GM18505 (cell line): Measurements from ENCODE around the gene ATAD5.

Source experiments
- ATAC-seq: cut with Tn5 transposase; IDR thresholded peaks from one replicate; pipeline ENCODE4 v1.9.1; 2021; ENCODE audit not compliant: unreplicated experiment
- POLR2A ChIP-seq: IDR thresholded peaks from 4 replicates; pipeline ENCODE4 v1.6.1; 2011; ENCODE audit warnings: borderline replicate concordance; ENCODE audit not compliant: insufficient read depth, insufficient read length; ENCODE audit errors: extremely low read depth

ATAD5 gene, protein sequence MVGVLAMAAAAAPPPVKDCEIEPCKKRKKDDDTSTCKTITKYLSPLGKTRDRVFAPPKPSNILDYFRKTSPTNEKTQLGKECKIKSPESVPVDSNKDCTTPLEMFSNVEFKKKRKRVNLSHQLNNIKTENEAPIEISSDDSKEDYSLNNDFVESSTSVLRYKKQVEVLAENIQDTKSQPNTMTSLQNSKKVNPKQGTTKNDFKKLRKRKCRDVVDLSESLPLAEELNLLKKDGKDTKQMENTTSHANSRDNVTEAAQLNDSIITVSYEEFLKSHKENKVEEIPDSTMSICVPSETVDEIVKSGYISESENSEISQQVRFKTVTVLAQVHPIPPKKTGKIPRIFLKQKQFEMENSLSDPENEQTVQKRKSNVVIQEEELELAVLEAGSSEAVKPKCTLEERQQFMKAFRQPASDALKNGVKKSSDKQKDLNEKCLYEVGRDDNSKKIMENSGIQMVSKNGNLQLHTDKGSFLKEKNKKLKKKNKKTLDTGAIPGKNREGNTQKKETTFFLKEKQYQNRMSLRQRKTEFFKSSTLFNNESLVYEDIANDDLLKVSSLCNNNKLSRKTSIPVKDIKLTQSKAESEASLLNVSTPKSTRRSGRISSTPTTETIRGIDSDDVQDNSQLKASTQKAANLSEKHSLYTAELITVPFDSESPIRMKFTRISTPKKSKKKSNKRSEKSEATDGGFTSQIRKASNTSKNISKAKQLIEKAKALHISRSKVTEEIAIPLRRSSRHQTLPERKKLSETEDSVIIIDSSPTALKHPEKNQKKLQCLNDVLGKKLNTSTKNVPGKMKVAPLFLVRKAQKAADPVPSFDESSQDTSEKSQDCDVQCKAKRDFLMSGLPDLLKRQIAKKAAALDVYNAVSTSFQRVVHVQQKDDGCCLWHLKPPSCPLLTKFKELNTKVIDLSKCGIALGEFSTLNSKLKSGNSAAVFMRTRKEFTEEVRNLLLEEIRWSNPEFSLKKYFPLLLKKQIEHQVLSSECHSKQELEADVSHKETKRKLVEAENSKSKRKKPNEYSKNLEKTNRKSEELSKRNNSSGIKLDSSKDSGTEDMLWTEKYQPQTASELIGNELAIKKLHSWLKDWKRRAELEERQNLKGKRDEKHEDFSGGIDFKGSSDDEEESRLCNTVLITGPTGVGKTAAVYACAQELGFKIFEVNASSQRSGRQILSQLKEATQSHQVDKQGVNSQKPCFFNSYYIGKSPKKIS (N-terminal part only)

DNA sequence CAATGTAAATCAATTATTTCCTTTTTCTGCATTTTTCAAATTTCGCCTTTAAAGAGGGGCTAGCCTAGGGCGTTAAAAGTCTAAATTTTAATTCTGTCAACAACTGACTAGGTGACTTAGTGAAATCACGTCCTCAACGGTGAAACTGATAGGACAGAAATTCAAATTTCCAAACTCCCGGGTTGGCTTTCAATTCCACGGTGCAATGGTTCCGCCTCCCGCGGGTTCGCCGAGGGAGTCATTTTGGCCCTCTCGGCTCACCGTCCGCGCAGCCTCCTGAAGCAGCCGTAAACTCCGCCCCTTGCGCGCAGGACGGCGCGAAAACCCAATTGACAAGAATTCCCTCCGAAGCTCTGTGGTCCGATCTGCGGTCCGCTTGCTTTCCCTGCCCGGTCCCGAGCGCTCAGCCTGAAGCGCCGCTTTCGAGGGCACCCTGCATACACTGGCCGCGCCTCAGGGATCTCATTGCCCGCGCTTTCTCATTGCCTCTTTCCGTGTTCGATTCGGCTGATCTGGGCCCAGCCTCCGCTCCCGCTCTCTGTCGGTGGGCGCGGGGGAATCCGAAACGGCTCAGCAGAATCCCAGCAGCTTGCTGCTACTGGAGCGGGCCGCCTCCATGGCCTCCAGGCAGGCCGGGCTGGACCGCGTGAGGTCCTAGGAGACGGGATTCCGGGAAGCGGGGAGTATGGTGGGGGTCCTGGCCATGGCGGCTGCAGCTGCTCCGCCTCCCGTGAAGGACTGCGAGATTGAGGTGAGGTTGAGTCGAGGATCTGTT lies at the start of gene ATAD5:
TSS of gene ATAD5 (plus strand) at position 304 of the 775 bp plus-strand sequence. CDS start at position 686, 382 bp downstream.
- ATAC-seq: peak; percentile 72
- peak; percentile 71 for TF ChIP-seq POLR2A

DNA sequence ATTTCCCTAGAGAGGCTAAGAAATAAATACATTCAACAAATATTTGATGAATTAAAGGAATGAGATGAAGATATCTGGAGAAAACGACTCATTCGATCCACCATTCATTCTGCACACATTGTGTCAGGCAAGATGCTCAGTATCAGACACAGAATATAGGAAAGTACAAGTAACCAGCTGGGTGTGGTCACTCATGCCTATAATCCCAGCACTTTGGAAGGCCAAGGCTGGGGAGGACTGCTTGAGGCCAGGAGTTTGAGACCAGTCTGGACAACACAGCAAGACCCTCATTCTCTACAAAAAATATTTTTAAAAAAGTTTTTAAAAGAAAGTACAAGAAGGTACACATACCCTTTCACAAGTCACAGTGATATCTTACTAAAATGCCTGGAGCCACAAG lies 49.6 kb upstream of the ATAD5 start:
- no peak for ATAC-seq
- no peak for TF ChIP-seq POLR2A

DNA sequence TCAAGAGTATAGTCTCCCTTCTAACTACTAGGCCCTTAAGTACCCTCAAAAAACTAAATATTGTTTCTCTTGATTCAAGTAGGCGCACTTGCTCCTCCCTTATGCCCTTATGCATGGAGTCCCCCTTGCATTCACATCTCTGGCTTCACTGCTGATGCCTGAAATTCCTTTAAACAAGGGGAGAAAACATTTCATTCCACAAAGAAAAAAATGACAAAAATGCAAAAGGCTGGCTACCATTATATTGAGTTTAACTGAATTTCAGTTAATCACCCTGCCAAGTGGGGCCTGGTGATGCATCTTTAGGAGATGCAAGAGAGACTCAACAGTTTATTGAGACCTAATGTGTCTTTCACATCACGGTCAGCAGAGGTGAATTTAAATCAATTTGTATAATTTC lies 42.8 kb upstream of the ATAD5 start:
- ATAC-seq: no peak
- TF ChIP-seq POLR2A: no peak

DNA sequence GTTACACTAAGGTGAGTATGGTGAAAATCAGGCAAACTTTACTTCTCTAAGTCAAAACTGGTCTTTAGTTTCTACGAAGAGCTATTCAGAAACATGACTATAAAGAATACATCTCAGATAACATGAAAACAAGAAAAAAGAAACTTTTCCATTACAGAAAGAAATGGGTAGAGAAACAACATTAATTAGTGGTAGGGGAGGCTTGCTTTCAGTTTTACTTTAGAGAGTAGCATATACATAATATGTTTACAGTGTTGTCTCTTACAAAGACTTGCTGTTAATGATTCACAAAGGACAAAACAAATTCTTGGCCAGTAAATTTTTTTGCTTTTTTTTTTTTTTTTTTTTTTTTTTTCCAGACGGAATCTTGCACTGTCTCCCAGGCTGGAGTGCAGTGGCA lies 41.5 kb upstream of the ATAD5 start:
- no peak for TF ChIP-seq POLR2A
- no peak for ATAC-seq

DNA sequence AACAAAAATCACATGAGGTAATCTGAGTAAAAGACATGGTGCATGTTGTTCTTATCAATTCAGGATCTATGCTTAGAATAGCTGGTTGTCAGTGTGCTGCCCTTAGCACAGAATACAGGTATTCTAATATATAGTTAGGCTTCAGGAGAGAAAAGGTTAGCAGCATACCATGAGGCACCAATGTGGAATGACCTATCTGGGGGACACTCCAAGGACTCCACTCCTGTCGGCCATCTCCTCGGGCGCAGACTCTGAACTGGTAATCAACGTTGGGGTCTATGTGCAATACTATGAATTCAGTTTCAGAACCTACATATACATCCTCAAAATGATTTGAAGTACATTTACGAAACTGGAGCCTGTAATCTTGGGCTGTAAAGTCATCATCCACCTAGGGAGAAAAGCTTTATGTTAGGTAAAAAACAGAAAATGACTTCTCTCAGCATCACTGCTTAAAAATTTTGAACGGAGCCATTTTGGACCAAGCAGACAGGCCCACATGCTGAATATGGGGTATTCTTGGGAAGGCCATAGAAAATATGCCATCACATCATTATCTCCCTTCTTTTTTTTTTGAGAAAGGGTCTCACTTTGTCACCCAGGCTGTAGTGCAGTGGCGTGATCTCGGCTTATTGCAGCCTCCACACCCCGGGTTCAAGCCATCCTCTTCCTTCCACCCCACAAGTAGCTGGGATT lies 38.3 kb upstream of the ATAD5 start:
- no peak for TF ChIP-seq POLR2A
- ATAC-seq: no peak

DNA sequence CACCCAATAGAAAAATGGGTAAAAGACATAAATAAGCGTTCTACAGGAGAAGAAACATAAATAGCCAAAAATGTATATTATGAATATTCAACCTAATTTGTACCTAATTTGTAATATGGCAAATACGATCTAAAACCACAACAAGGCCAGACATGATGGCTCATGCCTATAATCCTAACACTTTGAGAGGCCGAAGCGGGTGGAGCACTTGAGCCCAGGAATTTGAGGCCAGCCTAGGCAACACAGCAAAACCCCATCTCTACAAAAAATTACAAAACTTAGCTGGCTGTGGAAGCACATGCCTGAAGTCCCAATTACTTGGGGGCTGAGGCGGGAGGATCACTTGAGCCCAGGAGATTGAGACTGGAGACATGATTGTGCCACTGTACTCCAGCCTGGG lies 37.4 kb upstream of the ATAD5 start:
- no peak for ATAC-seq
- TF ChIP-seq POLR2A: no peak

DNA sequence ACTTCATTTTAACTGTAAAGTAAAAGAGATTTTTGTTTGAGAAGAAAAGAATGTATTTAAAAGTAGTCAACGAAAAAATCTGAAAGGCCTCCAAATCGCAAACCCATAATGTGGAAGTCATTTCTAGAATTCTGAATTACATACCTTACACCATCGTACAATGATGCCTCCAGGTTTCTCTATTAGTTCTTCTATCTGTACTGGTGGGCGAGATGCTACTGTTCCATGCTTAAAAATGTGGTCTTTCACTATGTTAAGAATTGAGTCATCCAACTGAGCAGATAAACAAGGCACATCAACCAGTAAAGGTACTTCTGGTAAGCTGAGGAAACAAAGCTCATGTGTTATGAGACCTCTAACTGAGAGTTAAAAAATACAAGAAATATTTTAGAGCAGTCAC lies 35.8 kb upstream of the ATAD5 start:
- no peak for ATAC-seq
- TF ChIP-seq POLR2A: no peak

DNA sequence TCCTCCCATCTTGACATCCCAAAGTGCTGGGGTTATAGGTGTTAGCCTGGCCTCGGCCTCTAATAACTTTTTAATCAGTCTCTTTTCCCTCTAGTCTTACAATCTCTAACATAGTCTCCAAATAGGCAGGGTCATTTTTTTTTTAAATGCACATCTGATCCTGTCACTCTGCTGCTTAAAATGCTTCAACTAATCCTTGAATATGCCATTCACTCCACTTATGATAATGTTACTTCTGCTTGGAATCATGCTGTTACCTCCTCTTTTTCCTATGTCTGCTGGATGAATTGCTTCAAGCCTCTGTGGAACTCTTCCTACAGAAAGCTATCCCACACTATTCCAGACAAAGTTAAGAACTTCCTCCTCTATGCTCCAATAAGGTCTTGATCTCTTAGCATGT lies 30.1 kb upstream of the ATAD5 start:
- no peak for ATAC-seq

DNA sequence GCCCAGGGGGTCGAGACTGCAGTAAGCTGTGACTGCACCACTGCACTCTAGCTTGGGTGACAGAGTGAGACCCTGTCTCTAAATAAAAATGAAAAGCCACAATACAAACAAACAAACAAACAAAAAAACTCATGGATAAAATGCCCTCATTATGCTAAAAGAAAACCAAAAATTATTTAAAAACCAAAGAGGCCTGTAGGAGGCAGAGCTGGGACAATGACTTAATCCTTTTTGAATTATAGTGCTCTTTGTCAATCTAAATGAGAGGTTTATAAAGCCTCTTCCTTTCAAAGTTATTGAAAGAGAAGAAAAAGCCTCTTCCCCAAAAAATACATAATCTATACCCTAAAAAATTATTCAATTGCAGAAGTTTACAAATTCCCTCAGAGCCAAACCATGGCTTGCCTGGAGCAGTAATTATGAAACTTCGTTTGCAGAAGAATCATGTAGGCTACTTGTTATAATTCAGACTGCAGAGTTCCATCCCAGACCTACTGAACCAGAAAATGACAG lies 25.8 kb upstream of the ATAD5 start:
- TF ChIP-seq POLR2A: no peak
- no peak for ATAC-seq

More for the DNA sequence above, 30.1 kb upstream of the ATAD5 start:
- no peak for TF ChIP-seq POLR2A

DNA sequence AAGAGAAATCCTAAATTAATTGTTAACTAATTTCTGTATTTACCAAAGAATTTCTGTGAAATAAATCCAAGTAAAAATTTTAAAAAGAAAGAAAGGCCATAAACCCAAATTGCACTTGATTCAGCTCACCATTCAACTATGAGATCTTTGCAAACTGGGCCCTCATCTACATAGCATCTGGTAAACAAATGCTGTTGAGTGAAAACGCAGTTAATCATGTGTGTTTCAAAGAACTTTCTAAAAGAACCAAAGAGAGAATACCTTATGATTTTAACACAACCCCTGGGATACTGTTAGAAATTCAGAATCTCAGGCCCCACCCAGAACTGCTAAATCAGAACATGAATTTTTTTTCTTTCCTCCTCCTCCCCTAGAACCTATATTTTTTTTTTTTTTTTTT lies 23.9 kb upstream of the ATAD5 start:
- TF ChIP-seq POLR2A: no peak
- no peak for ATAC-seq

DNA sequence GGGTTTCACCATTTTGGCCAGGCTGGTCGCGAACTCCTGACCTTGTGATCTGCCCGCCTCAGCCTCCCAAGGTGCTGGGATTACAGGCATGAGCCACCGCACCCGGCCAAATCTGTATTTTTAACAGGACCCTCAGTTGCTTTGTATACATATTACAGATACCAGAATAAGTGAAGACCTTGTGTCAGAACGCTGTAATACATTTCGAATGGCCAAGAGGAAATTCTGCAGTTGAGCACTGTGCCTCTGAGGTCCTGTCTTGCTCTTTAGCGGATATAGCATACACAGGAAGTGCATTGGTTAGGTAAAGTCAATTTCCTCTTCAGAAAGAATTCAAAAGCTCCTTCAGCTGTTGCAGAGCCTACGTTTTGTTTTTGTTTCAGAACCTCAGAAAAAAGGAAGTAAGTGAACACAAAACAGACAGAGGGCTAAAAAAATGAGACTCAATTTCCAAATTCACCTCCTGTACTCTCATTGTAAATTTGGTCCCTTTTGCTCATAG lies 22.9 kb upstream of the ATAD5 start:
- peak; percentile 42 for TF ChIP-seq POLR2A
- ATAC-seq: peak; percentile 71

DNA sequence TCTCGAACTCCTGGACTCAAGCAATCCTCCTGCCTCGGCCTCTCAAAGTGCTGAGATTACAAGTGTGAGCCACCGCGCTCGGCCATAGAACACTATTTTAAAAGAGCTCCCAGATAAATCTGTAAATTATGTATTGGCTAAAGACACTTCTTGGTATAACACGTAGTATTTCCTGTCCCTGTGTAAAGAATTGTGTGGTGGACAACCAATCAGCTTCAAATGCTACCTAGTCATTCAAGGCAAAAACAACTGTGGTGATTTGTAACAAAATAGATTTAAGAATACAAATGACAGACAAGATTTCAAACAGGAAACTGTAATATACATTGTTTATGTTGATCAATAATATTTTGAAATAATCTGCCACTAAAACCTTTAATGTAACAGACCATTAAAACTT lies 21.9 kb upstream of the ATAD5 start:
- no peak for ATAC-seq
- TF ChIP-seq POLR2A: no peak
